Measurements from ENCODE around the gene APOL6. TPM values are rescaled to one million over a fixed set of nuclear protein-coding genes. Genes with fewer than 3 reads are reported as not detected.

The APOL6 gene
- total and polyA plus RNA-seq, 2 donors (not counting 3 experiments of a cell fraction or from before 2014, with no cell fraction given): 0.33 to 3.0 TPM

DNA sequence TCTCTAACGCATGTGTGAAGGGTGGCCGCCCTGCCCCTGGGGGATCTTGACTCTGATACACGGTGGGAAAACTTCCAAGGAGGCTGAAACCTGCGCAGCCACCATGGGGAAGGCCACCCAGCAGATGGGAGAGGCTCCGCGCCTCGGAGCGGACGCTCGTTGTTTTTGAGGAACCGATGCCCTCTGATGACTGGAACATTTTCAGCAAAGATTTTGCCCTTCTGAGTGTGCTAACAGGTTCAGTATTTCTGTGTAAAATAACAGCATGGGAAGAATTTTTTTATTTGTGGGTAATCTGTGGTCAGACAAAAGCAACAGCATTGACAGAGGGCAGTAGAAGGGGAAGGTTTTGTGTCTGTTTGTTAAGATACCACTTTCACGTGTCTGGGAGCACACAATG is 47.8 kb upstream of the APOL6 start:
- H4K20me1 ChIP-seq (replicated peaks; ENCODE audit: control insufficient read depth, extremely low read depth, insufficient read depth, low read length): no peaks in the 10 kb centered on the region
- no peak overlapping the region for H2AFZ ChIP-seq (ENCODE audit: low read depth, low read length)
- DNase-seq (ENCODE audit: low read depth, low spot score): no peak
- H3K79me2 ChIP-seq (ENCODE audit: control insufficient read depth, insufficient read depth, low read length): no peaks in the 10 kb centered on the region
- TF ChIP-seq JUN (IDR thresholded peaks at IDR 0.05; ENCODE audit: borderline replicate concordance, insufficient read depth, insufficient read length, low read depth) (no peak), FOS (IDR thresholded peaks at IDR 0.05; ENCODE audit: borderline replicate concordance, insufficient read depth, low read length) (no peak), POLR2AphosphoS5 (IDR thresholded peaks at IDR 0.05; ENCODE audit: insufficient read depth, low read depth, low read length) (no peak)
- TF ChIP-seq, protein P1, sequence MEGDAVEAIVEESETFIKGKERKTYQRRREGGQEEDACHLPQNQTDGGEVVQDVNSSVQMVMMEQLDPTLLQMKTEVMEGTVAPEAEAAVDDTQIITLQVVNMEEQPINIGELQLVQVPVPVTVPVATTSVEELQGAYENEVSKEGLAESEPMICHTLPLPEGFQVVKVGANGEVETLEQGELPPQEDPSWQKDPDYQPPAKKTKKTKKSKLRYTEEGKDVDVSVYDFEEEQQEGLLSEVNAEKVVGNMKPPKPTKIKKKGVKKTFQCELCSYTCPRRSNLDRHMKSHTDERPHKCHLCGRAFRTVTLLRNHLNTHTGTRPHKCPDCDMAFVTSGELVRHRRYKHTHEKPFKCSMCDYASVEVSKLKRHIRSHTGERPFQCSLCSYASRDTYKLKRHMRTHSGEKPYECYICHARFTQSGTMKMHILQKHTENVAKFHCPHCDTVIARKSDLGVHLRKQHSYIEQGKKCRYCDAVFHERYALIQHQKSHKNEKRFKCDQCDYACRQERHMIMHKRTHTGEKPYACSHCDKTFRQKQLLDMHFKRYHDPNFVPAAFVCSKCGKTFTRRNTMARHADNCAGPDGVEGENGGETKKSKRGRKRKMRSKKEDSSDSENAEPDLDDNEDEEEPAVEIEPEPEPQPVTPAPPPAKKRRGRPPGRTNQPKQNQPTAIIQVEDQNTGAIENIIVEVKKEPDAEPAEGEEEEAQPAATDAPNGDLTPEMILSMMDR (IDR thresholded peaks at IDR 0.05; ENCODE audit: extremely low read depth in 1 of 2, insufficient read depth in 1 of 2, low read depth in 1 of 2, low read length in 2 of 2): no peak
- TF ChIP-seq, protein P2, sequence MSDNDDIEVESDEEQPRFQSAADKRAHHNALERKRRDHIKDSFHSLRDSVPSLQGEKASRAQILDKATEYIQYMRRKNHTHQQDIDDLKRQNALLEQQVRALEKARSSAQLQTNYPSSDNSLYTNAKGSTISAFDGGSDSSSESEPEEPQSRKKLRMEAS (IDR thresholded peaks at IDR 0.05; ENCODE audit: insufficient read depth, insufficient read length): no peak
- intact Hi-C loops (cut with micrococcal nuclease): no loop called here
- peaks cover 0 to 6% of the 10 kb centered on the region in 2 experiments for H3K27me3 ChIP-seq (ENCODE audit: control insufficient read depth in 2 of 2, insufficient read depth in 2 of 2, low read length in 2 of 2)
- no peaks in the 10 kb centered on the region for H3K9me3 ChIP-seq (replicated peaks; ENCODE audit: control insufficient read depth, insufficient read depth, low read length)
- H3K4me2 ChIP-seq (ENCODE audit: insufficient read depth, low read length): no peak overlapping the region
- BruUV-seq (replicated peaks): no TSS peak
- dilution Hi-C loops (cut with MboI; ENCODE audit: extremely low pct_ligation_motif_present, low sequenced_read_pairs): no loop called here
- FAIRE-seq: no peak
- ChIA-PET POLR2A (no interaction called here), CTCF (no interaction called here)
- no peak overlapping the region for H3K4me3 ChIP-seq (replicated peaks in 1 of 3; ENCODE audit: insufficient read depth in 1 of 3, low read depth in 1 of 3, low read length in 3 of 3)
- no peaks in the 10 kb centered on the region for H3K4me1 ChIP-seq (ENCODE audit: control insufficient read depth, extremely low read depth, insufficient read depth, low read length)
- H3K9ac ChIP-seq (replicated peaks; ENCODE audit: extremely low read depth, insufficient read depth, low read length): no peak overlapping the region
- H3K27ac ChIP-seq (ENCODE audit: insufficient read depth, low read depth, low read length): no peak overlapping the region
- H3K36me3 ChIP-seq (ENCODE audit: control insufficient read depth in 2 of 2, extremely low read depth in 1 of 2, insufficient read depth in 2 of 2, low read length in 2 of 2): no peaks in the 10 kb centered on the region
- no peaks in the 10 kb centered on the region for H3K9me1 ChIP-seq (replicated peaks; ENCODE audit: control insufficient read depth, extremely low read depth, insufficient read depth, low read length)
